ENCODE measurements around the gene TRIM59. TPM values are rescaled to one million over a fixed set of nuclear protein-coding genes. Genes with fewer than 3 reads are reported as not detected.

Gene TRIM59
- total and polyA plus RNA-seq, 9 of the 15 experiments (the other 6 are each of a cell fraction or from before 2014, with no cell fraction given): 16.8 to 101 (median 34.8) TPM

- TF ChIP-seq, protein P1, sequence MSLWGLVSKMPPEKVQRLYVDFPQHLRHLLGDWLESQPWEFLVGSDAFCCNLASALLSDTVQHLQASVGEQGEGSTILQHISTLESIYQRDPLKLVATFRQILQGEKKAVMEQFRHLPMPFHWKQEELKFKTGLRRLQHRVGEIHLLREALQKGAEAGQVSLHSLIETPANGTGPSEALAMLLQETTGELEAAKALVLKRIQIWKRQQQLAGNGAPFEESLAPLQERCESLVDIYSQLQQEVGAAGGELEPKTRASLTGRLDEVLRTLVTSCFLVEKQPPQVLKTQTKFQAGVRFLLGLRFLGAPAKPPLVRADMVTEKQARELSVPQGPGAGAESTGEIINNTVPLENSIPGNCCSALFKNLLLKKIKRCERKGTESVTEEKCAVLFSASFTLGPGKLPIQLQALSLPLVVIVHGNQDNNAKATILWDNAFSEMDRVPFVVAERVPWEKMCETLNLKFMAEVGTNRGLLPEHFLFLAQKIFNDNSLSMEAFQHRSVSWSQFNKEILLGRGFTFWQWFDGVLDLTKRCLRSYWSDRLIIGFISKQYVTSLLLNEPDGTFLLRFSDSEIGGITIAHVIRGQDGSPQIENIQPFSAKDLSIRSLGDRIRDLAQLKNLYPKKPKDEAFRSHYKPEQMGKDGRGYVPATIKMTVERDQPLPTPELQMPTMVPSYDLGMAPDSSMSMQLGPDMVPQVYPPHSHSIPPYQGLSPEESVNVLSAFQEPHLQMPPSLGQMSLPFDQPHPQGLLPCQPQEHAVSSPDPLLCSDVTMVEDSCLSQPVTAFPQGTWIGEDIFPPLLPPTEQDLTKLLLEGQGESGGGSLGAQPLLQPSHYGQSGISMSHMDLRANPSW (CRISPR knock-in tag; IDR thresholded peaks at IDR 0.05): no peak
- TF ChIP-seq HDAC1 (IDR thresholded peaks at IDR 0.05): peak in 1 of 2 experiments; percentile 81; a peak in 2 of 4 replicates
- peak; percentile 69 for TF ChIP-seq ZBTB8A (IDR thresholded peaks at IDR 0.05; ENCODE audit: partially characterized antibody)
- peak; percentile 80; the same call in 1 of the 2 replicates for TF ChIP-seq ADNP (tag; IDR thresholded peaks at IDR 0.05)
- no peak for TF ChIP-seq ZBTB17 (CRISPR knock-in tag; IDR thresholded peaks at IDR 0.05)
- peak; percentile 83 for TF ChIP-seq NKRF (IDR thresholded peaks at IDR 0.05; ENCODE audit: borderline replicate concordance)
- TF ChIP-seq, protein P2, sequence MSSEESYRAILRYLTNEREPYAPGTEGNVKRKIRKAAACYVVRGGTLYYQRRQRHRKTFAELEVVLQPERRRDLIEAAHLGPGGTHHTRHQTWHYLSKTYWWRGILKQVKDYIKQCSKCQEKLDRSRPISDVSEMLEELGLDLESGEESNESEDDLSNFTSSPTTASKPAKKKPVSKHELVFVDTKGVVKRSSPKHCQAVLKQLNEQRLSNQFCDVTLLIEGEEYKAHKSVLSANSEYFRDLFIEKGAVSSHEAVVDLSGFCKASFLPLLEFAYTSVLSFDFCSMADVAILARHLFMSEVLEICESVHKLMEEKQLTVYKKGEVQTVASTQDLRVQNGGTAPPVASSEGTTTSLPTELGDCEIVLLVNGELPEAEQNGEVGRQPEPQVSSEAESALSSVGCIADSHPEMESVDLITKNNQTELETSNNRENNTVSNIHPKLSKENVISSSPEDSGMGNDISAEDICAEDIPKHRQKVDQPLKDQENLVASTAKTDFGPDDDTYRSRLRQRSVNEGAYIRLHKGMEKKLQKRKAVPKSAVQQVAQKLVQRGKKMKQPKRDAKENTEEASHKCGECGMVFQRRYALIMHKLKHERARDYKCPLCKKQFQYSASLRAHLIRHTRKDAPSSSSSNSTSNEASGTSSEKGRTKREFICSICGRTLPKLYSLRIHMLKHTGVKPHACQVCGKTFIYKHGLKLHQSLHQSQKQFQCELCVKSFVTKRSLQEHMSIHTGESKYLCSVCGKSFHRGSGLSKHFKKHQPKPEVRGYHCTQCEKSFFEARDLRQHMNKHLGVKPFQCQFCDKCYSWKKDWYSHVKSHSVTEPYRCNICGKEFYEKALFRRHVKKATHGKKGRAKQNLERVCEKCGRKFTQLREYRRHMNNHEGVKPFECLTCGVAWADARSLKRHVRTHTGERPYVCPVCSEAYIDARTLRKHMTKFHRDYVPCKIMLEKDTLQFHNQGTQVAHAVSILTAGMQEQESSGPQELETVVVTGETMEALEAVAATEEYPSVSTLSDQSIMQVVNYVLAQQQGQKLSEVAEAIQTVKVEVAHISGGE (CRISPR knock-in tag; IDR thresholded peaks at IDR 0.05): peak in 1 of 3 experiments; percentile 42; a peak in 2 of 6 replicates
- no peak for TF ChIP-seq HCFC1 (IDR thresholded peaks at IDR 0.05; ENCODE audit: low read depth, low read length)
- TF ChIP-seq ZNF57 (CRISPR knock-in tag; IDR thresholded peaks at IDR 0.05): no peak
- TF ChIP-seq, protein P3, sequence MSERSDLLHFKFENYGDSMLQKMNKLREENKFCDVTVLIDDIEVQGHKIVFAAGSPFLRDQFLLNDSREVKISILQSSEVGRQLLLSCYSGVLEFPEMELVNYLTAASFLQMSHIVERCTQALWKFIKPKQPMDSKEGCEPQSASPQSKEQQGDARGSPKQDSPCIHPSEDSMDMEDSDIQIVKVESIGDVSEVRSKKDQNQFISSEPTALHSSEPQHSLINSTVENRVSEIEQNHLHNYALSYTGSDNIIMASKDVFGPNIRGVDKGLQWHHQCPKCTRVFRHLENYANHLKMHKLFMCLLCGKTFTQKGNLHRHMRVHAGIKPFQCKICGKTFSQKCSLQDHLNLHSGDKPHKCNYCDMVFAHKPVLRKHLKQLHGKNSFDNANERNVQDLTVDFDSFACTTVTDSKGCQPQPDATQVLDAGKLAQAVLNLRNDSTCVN (CRISPR knock-in tag; IDR thresholded peaks at IDR 0.05): 0 out of 2 replicates have a peak, but pooled peaks have one; percentile 8
- TF ChIP-seq ZNF551 (CRISPR knock-in tag; IDR thresholded peaks at IDR 0.05): no peak
- TF ChIP-seq DDX20 (tag; IDR thresholded peaks at IDR 0.05; ENCODE audit: low read depth): no peak
- no peak for TF ChIP-seq ZNF12 (CRISPR knock-in tag; IDR thresholded peaks at IDR 0.05)
These were observed 546 bp downstream of the TRIM59 start (continued) for GRCh38 chr3:160448845-160449635.
